ENCODE data around the gene MYO3B. TPM values are rescaled to one million over a fixed set of nuclear protein-coding genes. Genes with fewer than 3 reads are reported as not detected.
"Not testable (repeated sequence)": the region's sequence is repeated elsewhere in the genome, so short reads cannot be mapped to it uniquely, and the experiment has no call there.

The MYO3B gene
- polyA plus RNA-seq, 2 of the 4 experiments (the other 2 are of a cell fraction): 0.01 TPM; not detected in 1

GRCh38 chr2:170433448-170433847 lies 255.5 kb downstream of the MYO3B start:
- H3K9me3 ChIP-seq: no peaks in the 10 kb centered on the region

GRCh38 chr2:170434396-170434795 lies 256.4 kb downstream of the MYO3B start:
- POLR2A ChIA-PET; H3K4me2 ChIP-seq; FAIRE-seq; ATAC-seq; H3K9me3 ChIP-seq; H3K4me3 ChIP-seq; H3K4me1 ChIP-seq; H3K27ac ChIP-seq; DNase-seq (ENCODE audit: low read depth in 1 of 2, low spot score in 1 of 2): not testable (repeated sequence)
- 50% methylated on average over 5 of the region's 5 CpGs for WGBS (ENCODE audit: missing lambda C conversion rate)
- CTCF ChIA-PET: interaction anchor here (0.9 kb wide), 1 partner anchor 283 kb away, joined by 3 read pairs; no protein-coding TSS in a partner anchor

More at GRCh38 chr2:170433448-170433847, 255.5 kb downstream of the MYO3B start:
- FAIRE-seq: no peak
- no peak for DNase-seq (ENCODE audit: low read depth in 1 of 2, low spot score in 1 of 2)
- 39% methylated on average over 2 of the region's 2 CpGs for WGBS (ENCODE audit: missing lambda C conversion rate)
- ATAC-seq: no peak
- H3K4me2 ChIP-seq: no peak overlapping the region
- H3K4me1 ChIP-seq: no peaks in the 10 kb centered on the region
- POLR2A ChIA-PET: no interaction called here
- TF ChIP-seq REST (IDR thresholded peaks at IDR 0.05) (no peak), BCL3 (IDR thresholded peaks at IDR 0.05) (no peak), RARB (CRISPR knock-in tag; IDR thresholded peaks at IDR 0.05) (no peak), ATOH8 (CRISPR knock-in tag; IDR thresholded peaks at IDR 0.05; ENCODE audit: low read depth) (no peak), POLR2A (IDR thresholded peaks at IDR 0.05; ENCODE audit: low read length) (no peak), RCOR1 (IDR thresholded peaks at IDR 0.05; ENCODE audit: low read depth, low read length) (no peak), E2F6 (IDR thresholded peaks at IDR 0.05; ENCODE audit: borderline replicate concordance, low read depth) (no peak), PHF8 (IDR thresholded peaks at IDR 0.05; ENCODE audit: borderline replicate concordance, low read depth) (no peak), HOXA7 (CRISPR knock-in tag; IDR thresholded peaks at IDR 0.05) (no peak), NPAS2 (CRISPR knock-in tag; IDR thresholded peaks at IDR 0.05; ENCODE audit: borderline replicate concordance) (no peak), TFCP2L1 (CRISPR knock-in tag; IDR thresholded peaks at IDR 0.05) (no peak), TP53 (CRISPR knock-in tag; IDR thresholded peaks at IDR 0.05) (no peak), ZC3H11A (IDR thresholded peaks at IDR 0.05) (no peak), SREBF2 (IDR thresholded peaks at IDR 0.05) (no peak), ZNF302 (CRISPR knock-in tag; IDR thresholded peaks at IDR 0.05) (no peak), MAX (IDR thresholded peaks at IDR 0.05) (no peak), USF2 (IDR thresholded peaks at IDR 0.05) (no peak), ELK1 (IDR thresholded peaks at IDR 0.05; ENCODE audit: low read depth, low read length) (no peak), RNF2 (IDR thresholded peaks at IDR 0.05; ENCODE audit: borderline replicate concordance, low read depth) (no peak)
- H3K27ac ChIP-seq: no peak overlapping the region
- H3K4me3 ChIP-seq: no peak overlapping the region
- CTCF ChIA-PET: no interaction called here
